Neural cell (in vitro differentiated cells): ENCODE results near the gene SSR4. TPM values are rescaled to one million over a fixed set of nuclear protein-coding genes. Genes with fewer than 3 reads are reported as not detected.

ENCODE experiments used
- H2AFZ ChIP-seq: fragments of 200-600, 300-800 bp; sonication (generic), shearing (Covaris generic); 2 replicates; pipeline ENCODE4 v1.6.0; 2014; ENCODE audit warnings: low read depth, mild to moderate bottlenecking, antibody characterized with exemption, low read length, moderate library complexity
- H3F3A ChIP-seq: fragments of 200-600 bp; shearing (Covaris generic); 2 replicates; pipeline ENCODE4 v1.6.1; 2016; ENCODE audit warnings: mild to moderate bottlenecking, moderate library complexity, mixed read lengths, antibody characterized with exemption, low read length; ENCODE audit not compliant: insufficient read depth, poor library complexity, severe bottlenecking
- H3K27ac ChIP-seq: fragments of 200-600, 300-800 bp; sonication (generic), shearing (Covaris generic); 2 replicates; pipeline ENCODE4 v1.5.1; 2014; ENCODE audit warnings: mild to moderate bottlenecking, low read length, moderate library complexity
- H3K27me3 ChIP-seq: fragments of 300-800, 200-600 bp; sonication (generic), shearing (Covaris generic); 2 replicates; pipeline ENCODE4 v1.6.0; 2014; ENCODE audit warnings: mild to moderate bottlenecking, low read depth, low read length, moderate library complexity; ENCODE audit not compliant: insufficient read depth
- H3K36me3 ChIP-seq: fragments of 300-800, 200-600 bp; sonication (generic), shearing (Covaris generic); 2 replicates; pipeline ENCODE4 v1.5.1; 2014; ENCODE audit warnings: mild to moderate bottlenecking, antibody characterized with exemption, low read length, moderate library complexity; ENCODE audit not compliant: insufficient read depth
- H3K4me2 ChIP-seq: fragments of 300-800, 200-600 bp; sonication (generic), shearing (Covaris generic); 2 replicates; pipeline ENCODE4 v1.6.0; 2014; ENCODE audit warnings: mild to moderate bottlenecking, low read length
- H3K4me3 ChIP-seq: fragments of 300-800, 200-600 bp; sonication (generic), shearing (Covaris generic); 2 replicates; pipeline ENCODE4 v1.5.1; 2014; ENCODE audit warnings: mild to moderate bottlenecking, low read length, moderate library complexity
- H3K79me2 ChIP-seq: fragments of 200-600 bp; shearing (Covaris generic); replicated peaks from 2 replicates; pipeline ENCODE4 v1.6.0; 2014; ENCODE audit warnings: mild to moderate bottlenecking, low read length, moderate library complexity; ENCODE audit not compliant: insufficient read depth
- H3K9ac ChIP-seq: fragments of 300-800, 200-600 bp; sonication (generic), shearing (Covaris generic); 2 replicates; pipeline ENCODE4 v1.6.1; 2016; ENCODE audit warnings: mild to moderate bottlenecking, low read length, mixed read lengths
- H3K9me2 ChIP-seq: fragments of 200-600 bp; shearing (Covaris generic); 2 replicates; pipeline ENCODE4 v1.6.1; 2016; ENCODE audit warnings: mild to moderate bottlenecking, low read length, mixed read lengths; ENCODE audit not compliant: insufficient read depth
- H3K9me3 ChIP-seq: fragments of 200-600, 300-800 bp; sonication (generic), shearing (Covaris generic); 2 replicates; pipeline ENCODE4 v1.6.1; 2016; ENCODE audit warnings: mild to moderate bottlenecking, mixed run types, low read length, moderate library complexity, mixed read lengths
- H4K20me1 ChIP-seq: fragments of 200-600 bp; shearing (Covaris generic); 2 replicates; pipeline ENCODE4 v1.6.1; 2016; ENCODE audit warnings: mild to moderate bottlenecking, mixed run types; ENCODE audit not compliant: insufficient read depth
- CTCF ChIP-seq: fragments of 450-650 bp; IDR thresholded peaks from 2 replicates; pipeline ENCODE4 v1.5.1; 2014; ENCODE audit warnings: antibody characterized with exemption, mild to moderate bottlenecking, moderate library complexity; ENCODE audit not compliant: poor library complexity, severe bottlenecking
- EP300 ChIP-seq: fragments of 450-650 bp; conservative IDR thresholded peaks from 2 replicates; pipeline ENCODE4 v1.6.1; 2014; ENCODE audit warnings: antibody characterized with exemption, mild to moderate bottlenecking, moderate library complexity; ENCODE audit not compliant: poor library complexity, severe bottlenecking
- EZH2 ChIP-seq: fragments of 200-600, 300-800 bp; shearing (Covaris generic), sonication (generic); IDR thresholded peaks from 2 replicates; pipeline ENCODE4 v1.6.1; 2014; ENCODE audit warnings: antibody characterized with exemption, low read length, borderline replicate concordance, mild to moderate bottlenecking; ENCODE audit not compliant: insufficient read depth, poor library complexity, severe bottlenecking
- MXI1 ChIP-seq: fragments of 450-650 bp; conservative IDR thresholded peaks from 2 replicates; pipeline ENCODE4 v1.6.1; 2014; ENCODE audit warnings: antibody characterized with exemption, mild to moderate bottlenecking; ENCODE audit not compliant: poor library complexity, severe bottlenecking
- POLR2AphosphoS5 ChIP-seq: IDR thresholded peaks from 2 replicates; pipeline ENCODE4 v1.6.1; 2012
- RAD21 ChIP-seq: fragments of 450-650 bp; conservative IDR thresholded peaks from 2 replicates; pipeline ENCODE4 v1.6.1; 2014; ENCODE audit warnings: antibody characterized with exemption, mild to moderate bottlenecking, moderate library complexity
- REST ChIP-seq: IDR thresholded peaks from 2 replicates; pipeline ENCODE4 v1.6.1; 2012; ENCODE audit warnings: borderline replicate concordance
- SMC3 ChIP-seq: fragments of 450-650 bp; conservative IDR thresholded peaks from 2 replicates; pipeline ENCODE4 v1.6.1; 2014; ENCODE audit warnings: antibody characterized with exemption, mild to moderate bottlenecking, moderate library complexity; ENCODE audit not compliant: poor library complexity
- TAF1 ChIP-seq: IDR thresholded peaks from 2 replicates; pipeline ENCODE4 v1.6.1; 2012; ENCODE audit warnings: low read depth
- polyA plus RNA-seq: library from polyadenylated mRNA; depleted of rRNA; stranded (reverse); fragments of >200 nt; gene quantifications from 2 replicates; pipeline ENCODE4 v1.2.3, GENCODE V29; 2014

The SSR4 gene
- polyA plus RNA-seq, 1 donor from 2014 or later: 186 TPM

GRCh38 chrX:153761863-153762262, 32.6 kb upstream of the SSR4 start:
- TF ChIP-seq SMC3: no peak
- TF ChIP-seq POLR2AphosphoS5: no peak
- no peak for TF ChIP-seq CTCF
- no peak for TF ChIP-seq EZH2
- no peak overlapping the region for H2AFZ ChIP-seq

GRCh38 chrX:153762626-153763173, 31.8 kb upstream of the SSR4 start:
- Histone ChIP-seq H3K4me2 (no peak overlapping the region), H3F3A (no peaks in the 10 kb centered on the region), H2AFZ (no peak overlapping the region), H3K9me3 (no peaks in the 10 kb centered on the region), H3K9me2 (no peaks in the 10 kb centered on the region), H3K27me3 (no peaks in the 10 kb centered on the region), H3K9ac (no peak overlapping the region), H4K20me1 (no peaks in the 10 kb centered on the region), H3K27ac (no peak overlapping the region), H3K36me3 (no peaks in the 10 kb centered on the region), H3K4me3 (no peak overlapping the region), H3K79me2 (no peaks in the 10 kb centered on the region)
- no peak for TF ChIP-seq POLR2AphosphoS5
- no peak for TF ChIP-seq REST

More at GRCh38 chrX:153761863-153762262, 32.6 kb upstream of the SSR4 start:
- Histone ChIP-seq H3K27ac (no peak overlapping the region), H3K79me2 (no peaks in the 10 kb centered on the region), H3K9me2 (no peaks in the 10 kb centered on the region), H3K9me3 (no peaks in the 10 kb centered on the region), H3K4me2 (no peak overlapping the region), H3K4me3 (no peak overlapping the region), H3K36me3 (no peaks in the 10 kb centered on the region), H3K9ac (no peak overlapping the region), H3K27me3 (no peaks in the 10 kb centered on the region), H4K20me1 (no peaks in the 10 kb centered on the region), H3F3A (no peaks in the 10 kb centered on the region)

GRCh38 chrX:153763298-153763932, 31.1 kb upstream of the SSR4 start:
- H3F3A ChIP-seq: no peaks in the 10 kb centered on the region
- no peak overlapping the region for H3K27ac ChIP-seq
- TF ChIP-seq SMC3: no peak
- no peak for TF ChIP-seq MXI1
- no peak for TF ChIP-seq RAD21
- no peak for TF ChIP-seq TAF1
- TF ChIP-seq EZH2: no peak
- TF ChIP-seq REST: no peak
- no peak for TF ChIP-seq EP300
- TF ChIP-seq POLR2AphosphoS5: no peak
- no peak for TF ChIP-seq CTCF
- H4K20me1 ChIP-seq: no peaks in the 10 kb centered on the region
- no peaks in the 10 kb centered on the region for H3K9me3 ChIP-seq
- no peaks in the 10 kb centered on the region for H3K9me2 ChIP-seq
- H3K36me3 ChIP-seq: no peaks in the 10 kb centered on the region
- no peaks in the 10 kb centered on the region for H3K79me2 ChIP-seq
- H3K4me3 ChIP-seq: no peak overlapping the region
- no peak overlapping the region for H2AFZ ChIP-seq
- no peak overlapping the region for H3K4me2 ChIP-seq
- H3K9ac ChIP-seq: no peak overlapping the region
- H3K27me3 ChIP-seq: no peaks in the 10 kb centered on the region
